Astrocyte of the cerebellum (primary cell): ENCODE results near the gene TCF4.
A peak's percentile ranks its signal among the peaks of the same experiment; 100 is the strongest.

ENCODE experiments used
- DNase-seq: peaks from one replicate; pipeline ENCODE4 v3.0.0-alpha.2; 2011; ENCODE audit warnings: low read depth
- H3K4me3 ChIP-seq: 2 replicates; pipeline ENCODE4 v1.5.1; 2011; ENCODE audit warnings: mild to moderate bottlenecking, low read depth, low read length, moderate library complexity
- in situ Hi-C: cut with HindIII; loops from 2 replicates; pipeline ENCODE4 v1.10.0; 2017; ENCODE audit warnings: low sequenced_read_pairs
- TF ChIP-seq, protein P1 (sequence below): IDR thresholded peaks from 2 replicates; pipeline ENCODE4 v1.5.1; 2012; ENCODE audit warnings: low read length, low read depth, moderate library complexity, mild to moderate bottlenecking; ENCODE audit errors: missing control alignments

The TCF4 gene

DNA sequence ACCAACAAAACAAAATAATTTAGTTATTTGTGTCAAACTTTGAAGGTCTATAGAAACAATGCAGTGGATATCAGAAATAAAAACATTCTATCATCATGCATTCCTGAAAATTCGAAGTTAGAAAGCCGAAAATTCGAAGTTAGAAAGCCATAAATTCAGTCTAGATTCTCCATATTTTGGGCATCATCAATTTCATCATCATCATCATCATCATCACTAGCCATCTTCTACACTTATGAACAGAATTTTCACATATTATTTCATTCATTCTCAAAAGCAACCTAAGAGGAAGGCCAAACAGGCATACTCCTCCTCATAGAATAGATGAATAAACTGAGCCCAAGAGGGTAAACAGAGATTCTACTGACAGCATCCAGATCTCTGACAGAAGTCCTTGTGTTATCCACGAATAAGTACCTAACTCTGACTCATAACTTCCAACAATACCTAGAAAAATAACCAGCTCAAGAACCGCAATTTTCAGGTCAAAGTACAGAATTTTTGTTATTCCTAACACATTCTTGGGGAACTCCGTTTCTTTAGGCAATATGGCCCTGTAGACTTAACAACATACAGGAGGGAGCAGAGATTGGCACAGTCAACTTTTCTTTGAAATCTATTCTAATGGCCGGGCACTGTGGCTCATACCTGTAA, 84.7 kb downstream of the TCF4 start:
- no peak overlapping the region for H3K4me3 ChIP-seq
- TF ChIP-seq, protein P1, sequence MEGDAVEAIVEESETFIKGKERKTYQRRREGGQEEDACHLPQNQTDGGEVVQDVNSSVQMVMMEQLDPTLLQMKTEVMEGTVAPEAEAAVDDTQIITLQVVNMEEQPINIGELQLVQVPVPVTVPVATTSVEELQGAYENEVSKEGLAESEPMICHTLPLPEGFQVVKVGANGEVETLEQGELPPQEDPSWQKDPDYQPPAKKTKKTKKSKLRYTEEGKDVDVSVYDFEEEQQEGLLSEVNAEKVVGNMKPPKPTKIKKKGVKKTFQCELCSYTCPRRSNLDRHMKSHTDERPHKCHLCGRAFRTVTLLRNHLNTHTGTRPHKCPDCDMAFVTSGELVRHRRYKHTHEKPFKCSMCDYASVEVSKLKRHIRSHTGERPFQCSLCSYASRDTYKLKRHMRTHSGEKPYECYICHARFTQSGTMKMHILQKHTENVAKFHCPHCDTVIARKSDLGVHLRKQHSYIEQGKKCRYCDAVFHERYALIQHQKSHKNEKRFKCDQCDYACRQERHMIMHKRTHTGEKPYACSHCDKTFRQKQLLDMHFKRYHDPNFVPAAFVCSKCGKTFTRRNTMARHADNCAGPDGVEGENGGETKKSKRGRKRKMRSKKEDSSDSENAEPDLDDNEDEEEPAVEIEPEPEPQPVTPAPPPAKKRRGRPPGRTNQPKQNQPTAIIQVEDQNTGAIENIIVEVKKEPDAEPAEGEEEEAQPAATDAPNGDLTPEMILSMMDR = no peak
- DNase-seq = peak; percentile 38
- in situ Hi-C loops = no loop called here

DNA sequence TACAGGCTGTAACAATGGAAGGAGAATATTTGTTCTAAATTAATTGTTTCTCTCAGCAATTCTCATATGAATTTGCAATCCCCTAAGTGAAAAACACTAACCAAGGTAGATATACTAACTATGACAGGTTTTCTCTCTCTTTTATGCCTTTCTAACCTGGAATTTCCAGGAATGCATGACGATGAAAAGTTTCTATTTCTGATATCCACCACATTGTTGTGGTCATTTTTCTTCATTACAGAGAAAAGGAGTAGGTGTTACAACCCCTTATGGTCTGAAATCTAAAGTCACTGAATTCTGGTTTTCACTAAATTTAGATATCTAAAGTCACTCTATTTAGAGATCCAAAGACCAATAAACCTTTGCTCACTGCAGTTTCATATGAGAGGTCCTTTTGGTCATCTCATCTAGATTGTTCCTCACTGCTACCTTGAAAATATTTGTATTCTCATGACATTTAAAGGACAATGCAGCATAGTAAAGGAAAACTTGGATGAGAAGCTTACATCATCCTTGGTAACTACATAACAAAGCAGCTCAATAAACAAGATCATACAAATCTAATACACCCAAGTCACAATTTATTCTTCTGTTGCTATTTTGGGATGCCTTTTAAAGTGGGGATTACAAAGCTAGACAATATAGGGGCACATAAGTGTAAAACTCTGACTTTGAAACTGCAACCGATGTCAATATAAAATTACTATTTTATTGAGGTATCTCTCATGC, 85.8 kb downstream of the TCF4 start:
- TF ChIP-seq, protein P1 = no peak
- no peak overlapping the region for H3K4me3 ChIP-seq
- DNase-seq = peak; percentile 46
- in situ Hi-C loops = no loop called here

DNA sequence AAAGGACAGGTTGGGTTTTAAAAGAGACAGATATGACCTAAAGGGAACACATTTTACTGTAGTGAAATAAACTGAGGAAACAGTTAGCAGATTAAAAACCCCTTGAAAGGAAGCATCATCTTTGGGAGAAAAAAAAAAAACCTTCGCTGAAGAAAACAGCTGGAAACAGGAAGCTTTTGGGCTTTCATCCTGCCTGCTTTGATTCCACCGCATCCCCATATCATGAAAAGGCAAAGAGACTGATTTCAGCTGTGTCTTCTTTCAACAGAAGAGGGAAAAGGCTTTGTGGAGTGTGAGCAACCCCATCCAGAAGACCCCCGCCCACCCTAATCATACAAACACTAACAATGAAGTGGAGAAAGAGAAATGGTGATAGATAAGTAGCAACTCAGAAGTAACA, 86.4 kb downstream of the TCF4 start:
- in situ Hi-C loops = no loop called here
- TF ChIP-seq, protein P1 = no peak
- no peak for DNase-seq
- H3K4me3 ChIP-seq = no peak overlapping the region

DNA sequence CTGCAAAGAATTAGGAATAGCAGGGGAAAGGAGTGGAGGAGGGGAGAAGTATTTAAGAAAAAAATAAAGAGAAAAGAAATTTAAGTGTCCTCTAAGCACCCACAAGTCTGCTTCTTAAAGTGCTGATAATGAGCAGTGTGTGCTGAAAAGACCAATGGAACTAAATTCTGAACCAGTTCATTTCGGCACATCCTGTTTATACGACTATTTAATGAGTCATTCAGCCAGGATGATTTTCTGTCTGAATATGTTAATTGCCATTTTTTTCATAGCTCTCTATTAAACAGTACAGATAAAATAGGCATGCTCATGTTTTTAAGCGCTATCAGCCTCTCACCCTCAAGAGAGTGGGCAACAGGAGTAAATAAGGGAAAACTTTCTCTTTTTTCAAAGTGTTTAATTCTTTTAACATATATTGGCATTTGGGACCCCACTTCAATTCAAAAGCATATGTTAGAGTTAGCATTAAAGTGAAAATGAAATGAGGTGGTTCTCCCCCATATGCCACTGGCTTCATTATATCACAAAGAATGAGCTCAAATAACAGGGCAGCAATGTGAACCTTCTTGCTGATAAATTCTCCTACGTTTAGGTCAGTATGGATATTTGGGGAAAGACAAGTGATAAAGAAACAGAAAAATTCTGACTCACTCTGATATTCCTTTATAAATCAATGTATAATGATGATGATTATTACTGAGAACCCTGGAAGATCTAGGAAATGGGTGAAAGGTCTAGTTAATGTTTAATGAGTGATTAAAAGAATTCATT, 87.5 kb downstream of the TCF4 start:
- TF ChIP-seq, protein P1 = no peak
- DNase-seq = peak; percentile 60
- in situ Hi-C loops = no loop called here
- H3K4me3 ChIP-seq = no peak overlapping the region

DNA sequence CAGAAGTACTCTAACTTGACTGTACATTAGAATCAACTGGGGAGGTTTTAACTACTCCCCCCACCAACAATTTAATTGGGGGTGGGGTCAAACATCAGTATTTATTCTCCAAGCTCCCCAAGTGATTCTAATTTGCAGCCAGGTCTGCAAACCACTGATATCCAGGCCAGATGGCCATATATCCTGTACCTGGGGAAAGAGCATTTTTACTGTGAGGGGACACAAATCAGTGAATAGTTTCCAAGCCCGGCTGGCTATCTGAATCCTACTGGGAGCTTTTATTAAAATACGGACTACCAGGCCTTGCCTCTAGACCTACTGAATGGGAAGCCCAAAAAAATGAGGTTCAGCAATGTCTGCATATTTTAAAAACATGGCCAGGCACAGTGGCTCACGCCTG, 88.5 kb downstream of the TCF4 start:
- no peak for DNase-seq
- in situ Hi-C loops = no loop called here
- TF ChIP-seq, protein P1 = no peak
- no peak overlapping the region for H3K4me3 ChIP-seq

DNA sequence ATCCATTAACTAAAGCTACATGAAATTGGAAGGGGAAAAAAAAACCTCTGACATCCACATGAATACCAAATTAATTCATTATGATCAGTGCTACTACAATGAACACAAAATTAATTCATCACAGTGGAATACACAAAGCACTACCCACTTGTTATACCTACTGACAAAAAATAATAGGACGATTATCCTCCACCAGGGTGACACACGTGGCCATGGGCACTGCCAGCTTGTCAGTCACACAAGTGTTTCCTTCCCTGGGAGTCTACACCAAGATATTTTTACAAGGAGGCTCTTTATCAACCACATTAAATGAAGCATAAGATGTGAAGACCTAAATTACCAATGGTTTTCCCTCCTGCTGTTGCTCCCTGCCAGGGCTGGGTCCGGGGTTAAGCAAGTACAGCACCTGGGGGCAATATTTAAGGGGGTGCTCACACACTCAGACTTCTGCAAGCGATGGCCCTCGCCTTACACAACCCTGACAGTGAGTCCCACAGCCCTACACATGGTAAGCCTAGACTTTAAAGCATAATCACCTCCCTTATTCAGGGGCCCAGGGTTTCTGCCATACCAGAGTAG, 90.1 kb downstream of the TCF4 start:
- no peak for DNase-seq
- no peak overlapping the region for H3K4me3 ChIP-seq
- TF ChIP-seq, protein P1 = no peak
- in situ Hi-C loops = no loop called here
